NT2/D1 (cell line): ENCODE measurements around the gene RGS2.

ENCODE experiments used
- DNase-seq: peaks from one replicate; pipeline ENCODE4 v3.0.0-alpha.2; 2011; ENCODE audit warnings: low read depth, low spot score
- H3K27me3 ChIP-seq: 2 replicates; pipeline ENCODE4 v1.6.0; 2011; ENCODE audit warnings: mild to moderate bottlenecking; ENCODE audit not compliant: insufficient read length, insufficient read depth
- H3K36me3 ChIP-seq: 2 replicates; pipeline ENCODE4 v1.6.1; 2011; ENCODE audit warnings: mild to moderate bottlenecking, low read length, mixed read lengths; ENCODE audit not compliant: insufficient read depth, insufficient read length
- H3K4me1 ChIP-seq: 2 replicates; pipeline ENCODE4 v1.5.1; 2011; ENCODE audit not compliant: insufficient read depth, insufficient read length
- H3K4me3 ChIP-seq: 2 replicates; pipeline ENCODE4 v1.5.1; 2011; ENCODE audit warnings: low read depth; ENCODE audit not compliant: insufficient read length
- H3K9ac ChIP-seq: 2 replicates; pipeline ENCODE4 v1.6.0; 2011; ENCODE audit warnings: low read depth; ENCODE audit not compliant: insufficient read length
- H3K9me3 ChIP-seq: 2 replicates; pipeline ENCODE4 v1.5.1; 2011; ENCODE audit warnings: mild to moderate bottlenecking, low read length; ENCODE audit not compliant: insufficient read depth
- SUZ12 ChIP-seq: IDR thresholded peaks from 2 replicates; pipeline ENCODE4 v1.6.1; 2011; ENCODE audit not compliant: insufficient read length, insufficient read depth; ENCODE audit errors: extremely low read depth
- YY1 ChIP-seq: IDR thresholded peaks from 2 replicates; pipeline ENCODE4 v1.6.1; 2011; ENCODE audit not compliant: insufficient read length, insufficient read depth
- ZNF274 ChIP-seq: IDR thresholded peaks from 2 replicates; pipeline ENCODE4 v1.6.1; 2011; ENCODE audit warnings: mild to moderate bottlenecking, low read depth, low read length

Gene RGS2

DNA sequence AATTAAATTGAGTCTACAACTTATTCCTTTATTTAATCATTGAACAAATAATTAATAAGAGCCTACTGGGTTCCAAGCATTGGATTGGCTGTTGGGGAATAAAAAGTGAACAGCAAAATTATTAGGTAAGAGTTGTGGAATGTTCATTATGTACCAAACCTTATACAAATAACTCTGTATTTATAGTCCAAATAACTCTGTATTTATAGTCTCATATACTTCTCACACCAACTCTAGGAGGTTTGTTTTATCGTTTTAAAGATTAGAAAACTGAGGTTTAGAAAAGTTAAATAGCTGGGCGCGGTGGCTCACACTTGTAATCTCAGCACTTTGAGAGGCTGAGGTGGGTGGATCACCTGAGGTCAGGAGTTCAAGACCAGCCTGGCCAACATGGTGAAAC is 40.6 kb downstream of the RGS2 start:
- Histone ChIP-seq H3K36me3 (no peaks in the 10 kb centered on the region), H3K4me1 (peaks cover 2% of the 10 kb centered on the region), H3K4me3 (no peak overlapping the region), H3K9ac (no peak overlapping the region), H3K27me3 (no peaks in the 10 kb centered on the region), H3K9me3 (no peaks in the 10 kb centered on the region)
- no peak for DNase-seq
- TF ChIP-seq YY1: no peak
- TF ChIP-seq ZNF274: no peak
- TF ChIP-seq SUZ12: no peak

DNA sequence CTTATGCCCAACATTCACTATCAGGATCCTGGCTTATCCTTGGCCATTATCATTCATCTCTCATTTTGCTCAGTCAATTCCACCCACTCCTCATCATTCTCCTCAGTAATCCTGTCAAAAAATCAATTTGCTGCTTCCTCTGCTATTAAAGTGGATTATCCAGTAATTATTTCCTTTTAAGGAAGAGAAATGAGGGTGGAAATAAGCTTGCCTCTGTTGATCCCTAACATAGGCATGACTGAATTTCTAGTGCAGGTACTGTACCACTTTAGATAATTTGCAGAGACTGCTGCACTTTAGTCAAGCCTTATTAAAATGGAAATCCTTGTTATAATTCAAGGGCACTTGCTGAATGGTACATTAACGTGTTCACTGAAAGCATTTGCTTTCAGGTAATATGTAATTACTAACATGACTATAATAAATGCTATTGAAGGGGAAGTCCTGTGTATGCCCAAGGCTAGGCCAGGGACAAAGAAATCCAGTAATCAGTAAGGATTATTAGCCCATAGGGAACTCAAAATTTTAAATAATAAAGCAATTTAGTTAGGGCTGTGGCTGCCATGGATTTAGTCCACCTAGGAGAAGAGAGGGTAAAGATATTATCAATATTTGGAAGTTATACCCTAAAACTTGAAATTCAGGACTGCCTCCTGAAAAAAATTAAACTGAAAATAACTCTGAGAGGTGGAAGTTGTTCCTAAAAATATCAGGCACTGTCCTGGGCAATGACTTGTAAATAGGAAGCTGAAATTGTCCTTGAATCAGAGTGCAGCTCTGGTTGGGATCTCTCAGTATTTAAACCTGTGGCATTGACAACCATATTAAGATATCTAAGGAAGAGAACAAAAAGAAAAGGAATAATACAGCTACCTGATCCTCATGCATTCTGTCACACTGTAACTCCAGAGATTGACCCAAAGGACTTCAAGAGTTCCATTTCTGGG is 43.4 kb downstream of the RGS2 start:
- no peak for TF ChIP-seq YY1
- TF ChIP-seq ZNF274: no peak
- no peak for TF ChIP-seq SUZ12
- no peaks in the 10 kb centered on the region for H3K4me1 ChIP-seq
- no peaks in the 10 kb centered on the region for H3K27me3 ChIP-seq
- no peaks in the 10 kb centered on the region for H3K36me3 ChIP-seq
- DNase-seq: no peak
- no peak overlapping the region for H3K9ac ChIP-seq
- 0 out of 2 replicates have a peak, but pooled peaks cover 6% of the 10 kb centered on the region for H3K9me3 ChIP-seq
- no peak overlapping the region for H3K4me3 ChIP-seq

DNA sequence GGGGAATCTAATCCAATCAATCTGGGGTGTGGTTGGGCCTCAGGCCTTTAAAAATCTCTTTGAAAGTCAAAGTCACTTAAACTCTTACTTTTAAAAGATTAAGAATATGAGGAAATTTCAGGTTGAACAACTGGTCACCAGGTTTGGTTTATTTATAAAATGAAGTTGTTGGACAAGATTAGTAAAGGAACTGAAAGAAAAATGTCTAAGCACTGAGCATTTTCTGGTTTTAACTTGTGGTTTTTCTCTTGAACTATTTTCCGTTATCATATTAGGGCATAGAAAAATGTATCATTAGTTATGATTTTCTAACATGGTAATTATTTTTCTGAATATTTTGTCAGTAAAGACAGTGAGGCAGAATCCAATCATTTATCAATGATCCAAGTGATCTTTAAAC is 49.6 kb downstream of the RGS2 start:
- no peaks in the 10 kb centered on the region for H3K27me3 ChIP-seq
- H3K4me3 ChIP-seq: no peak overlapping the region
- no peak for DNase-seq
- TF ChIP-seq YY1 (no peak), SUZ12 (no peak), ZNF274 (no peak)
- H3K4me1 ChIP-seq: no peaks in the 10 kb centered on the region
- H3K9ac ChIP-seq: no peak overlapping the region
- no peaks in the 10 kb centered on the region for H3K36me3 ChIP-seq
- H3K9me3 ChIP-seq: peaks cover 6% of the 10 kb centered on the region; the same call in 1 of the 2 replicates

- Histone ChIP-seq H3K9ac (no peak overlapping the region), H3K4me3 (no peak overlapping the region), H3K27me3 (no peaks in the 10 kb centered on the region), H3K4me1 (no peaks in the 10 kb centered on the region), H3K36me3 (no peaks in the 10 kb centered on the region), H3K9me3 (peaks cover 6% of the 10 kb centered on the region; the same call in 1 of the 2 replicates)
- DNase-seq: no peak
- TF ChIP-seq ZNF274 (no peak), SUZ12 (no peak), YY1 (no peak)
Observed at GRCh38 chr1:192859808-192860207, 51.0 kb downstream of the RGS2 start.

DNA sequence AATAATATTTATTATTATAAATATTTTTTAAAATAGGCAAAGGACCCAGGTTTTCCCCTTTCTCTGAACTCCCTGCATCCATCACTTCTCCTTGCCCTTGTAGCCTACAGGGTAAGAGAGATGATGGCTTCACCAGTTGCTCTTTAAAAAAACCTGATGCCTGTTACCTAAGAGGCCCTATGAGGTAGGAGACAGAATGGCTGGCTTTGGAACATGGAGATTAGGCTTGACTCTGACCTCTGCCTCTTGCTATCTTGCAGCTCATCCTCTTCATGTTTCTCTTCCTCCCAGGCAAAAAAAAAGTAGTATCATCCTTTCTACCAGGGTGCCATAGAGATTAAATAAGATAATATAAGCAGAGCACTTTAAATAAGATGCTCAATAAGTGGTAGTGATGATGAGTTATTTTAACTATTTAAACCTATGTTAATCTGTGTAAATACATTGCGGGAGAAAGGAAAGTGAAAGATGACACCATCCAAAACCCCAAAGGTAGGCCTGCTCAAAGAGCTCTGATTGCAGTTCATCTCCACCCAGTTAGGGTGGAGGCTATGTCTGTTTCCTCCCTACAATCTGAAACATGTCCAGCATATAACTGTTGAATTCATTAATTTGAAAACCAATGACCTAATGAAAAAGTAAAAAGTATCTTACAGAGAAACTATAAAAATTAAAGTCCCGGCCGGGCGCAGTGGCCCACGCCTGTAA is 51.8 kb downstream of the RGS2 start:
- peaks cover 4% of the 10 kb centered on the region; the same call in 1 of the 2 replicates for H3K9me3 ChIP-seq
- H3K4me1 ChIP-seq: no peaks in the 10 kb centered on the region
- H3K27me3 ChIP-seq: no peaks in the 10 kb centered on the region
- DNase-seq: no peak
- H3K36me3 ChIP-seq: no peaks in the 10 kb centered on the region
- H3K9ac ChIP-seq: no peak overlapping the region
- no peak for TF ChIP-seq ZNF274
- no peak for TF ChIP-seq SUZ12
- TF ChIP-seq YY1: no peak
- no peak overlapping the region for H3K4me3 ChIP-seq

- Histone ChIP-seq H3K4me1 (no peaks in the 10 kb centered on the region), H3K9me3 (no peaks in the 10 kb centered on the region; the same call in 1 of the 2 replicates), H3K36me3 (no peaks in the 10 kb centered on the region), H3K9ac (no peak overlapping the region), H3K4me3 (no peak overlapping the region), H3K27me3 (no peaks in the 10 kb centered on the region)
- no peak for DNase-seq
- no peak for TF ChIP-seq ZNF274
- no peak for TF ChIP-seq YY1
- no peak for TF ChIP-seq SUZ12
Observed at GRCh38 chr1:192861860-192862259, 53.0 kb downstream of the RGS2 start.
